Measurements from ENCODE around the gene ANGPTL7.

The ANGPTL7 gene

DNA sequence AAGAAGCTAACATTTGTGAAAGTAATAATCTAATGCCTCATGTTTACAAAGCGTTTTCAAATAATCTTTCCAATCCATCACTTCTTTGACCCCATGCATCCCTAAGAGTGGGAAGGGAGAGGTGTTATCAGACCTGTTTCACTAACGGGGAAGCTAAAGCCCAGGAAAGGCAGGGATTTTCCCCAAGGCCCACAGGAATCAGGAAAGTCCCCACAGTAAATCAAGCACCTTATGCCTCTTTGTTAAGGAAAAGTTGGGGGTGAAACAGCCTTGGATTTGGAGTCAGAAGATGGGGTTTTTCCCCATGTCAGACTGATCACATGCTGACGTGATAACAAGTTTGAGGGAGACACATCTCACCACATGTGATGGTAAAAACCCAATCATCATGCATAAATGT, 20.0 kb upstream of the ANGPTL7 start:
- no peak for TF ChIP-seq ZFX (IDR thresholded peaks at IDR 0.05)
- TF ChIP-seq, protein P1, sequence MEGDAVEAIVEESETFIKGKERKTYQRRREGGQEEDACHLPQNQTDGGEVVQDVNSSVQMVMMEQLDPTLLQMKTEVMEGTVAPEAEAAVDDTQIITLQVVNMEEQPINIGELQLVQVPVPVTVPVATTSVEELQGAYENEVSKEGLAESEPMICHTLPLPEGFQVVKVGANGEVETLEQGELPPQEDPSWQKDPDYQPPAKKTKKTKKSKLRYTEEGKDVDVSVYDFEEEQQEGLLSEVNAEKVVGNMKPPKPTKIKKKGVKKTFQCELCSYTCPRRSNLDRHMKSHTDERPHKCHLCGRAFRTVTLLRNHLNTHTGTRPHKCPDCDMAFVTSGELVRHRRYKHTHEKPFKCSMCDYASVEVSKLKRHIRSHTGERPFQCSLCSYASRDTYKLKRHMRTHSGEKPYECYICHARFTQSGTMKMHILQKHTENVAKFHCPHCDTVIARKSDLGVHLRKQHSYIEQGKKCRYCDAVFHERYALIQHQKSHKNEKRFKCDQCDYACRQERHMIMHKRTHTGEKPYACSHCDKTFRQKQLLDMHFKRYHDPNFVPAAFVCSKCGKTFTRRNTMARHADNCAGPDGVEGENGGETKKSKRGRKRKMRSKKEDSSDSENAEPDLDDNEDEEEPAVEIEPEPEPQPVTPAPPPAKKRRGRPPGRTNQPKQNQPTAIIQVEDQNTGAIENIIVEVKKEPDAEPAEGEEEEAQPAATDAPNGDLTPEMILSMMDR (conservative IDR thresholded peaks at IDR 0.05), result no peak

GRCh38 chr1:11170102-11170501, 19.1 kb upstream of the ANGPTL7 start:
- H3K27ac ChIP-seq, result peak overlapping the region; percentile 41; the same call in 1 of the 2 replicates
- TF ChIP-seq, protein P1 (conservative IDR thresholded peaks at IDR 0.05), result no peak
- TF ChIP-seq ZFX (IDR thresholded peaks at IDR 0.05), result no peak

More for the DNA sequence above, 20.0 kb upstream of the ANGPTL7 start:
- no peak overlapping the region for H3K27ac ChIP-seq

DNA sequence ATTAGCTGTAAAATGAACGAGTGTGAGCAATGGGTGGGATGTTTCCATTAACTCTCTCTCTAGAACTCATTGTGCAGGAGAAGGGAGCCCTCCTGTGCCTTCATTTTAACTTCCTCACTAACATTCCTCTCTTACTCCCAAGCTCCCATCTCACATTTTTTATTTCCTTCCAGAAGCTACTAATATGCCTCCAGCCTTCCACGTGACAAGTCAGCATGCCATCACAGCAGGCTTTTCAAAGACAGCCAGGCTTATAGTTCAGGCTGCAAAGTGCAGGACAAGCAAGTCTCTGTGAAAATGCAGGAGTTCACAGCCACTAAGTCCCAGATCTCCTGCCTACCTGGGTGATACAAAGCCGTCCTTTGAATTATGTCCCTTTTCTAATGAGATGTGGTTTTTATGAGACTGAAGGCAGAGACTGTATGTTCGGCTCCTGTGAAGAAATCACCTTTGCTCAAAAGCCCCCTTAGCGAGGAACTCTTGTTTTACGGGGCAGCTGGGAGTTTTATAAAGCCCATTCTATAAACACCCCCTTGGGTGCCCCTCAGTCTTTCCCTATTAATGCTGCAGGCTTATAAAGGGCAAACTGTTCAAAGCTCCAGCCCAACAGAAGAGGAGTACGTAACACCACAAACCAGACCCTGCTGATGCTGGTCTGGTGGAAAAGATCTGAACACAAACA, 14.8 kb upstream of the ANGPTL7 start:
- no peak for TF ChIP-seq ZFX (IDR thresholded peaks at IDR 0.05)
- TF ChIP-seq, protein P1 (conservative IDR thresholded peaks at IDR 0.05), result no peak
- no peak overlapping the region for H3K27ac ChIP-seq

- TF ChIP-seq ZFX (IDR thresholded peaks at IDR 0.05), result no peak
- TF ChIP-seq, protein P1 (conservative IDR thresholded peaks at IDR 0.05), result no peak
- no peak overlapping the region for H3K27ac ChIP-seq
Measured at GRCh38 chr1:11175461-11175860, 13.7 kb upstream of the ANGPTL7 start.

- H3K27ac ChIP-seq, result no peak overlapping the region
- TF ChIP-seq, protein P1 (conservative IDR thresholded peaks at IDR 0.05), result no peak
- TF ChIP-seq ZFX (IDR thresholded peaks at IDR 0.05), result no peak
Measured at GRCh38 chr1:11176081-11176706, 13.0 kb upstream of the ANGPTL7 start.

GRCh38 chr1:11178021-11179015, 10.8 kb upstream of the ANGPTL7 start:
- H3K27ac ChIP-seq, result no peak overlapping the region
- TF ChIP-seq, protein P1 (conservative IDR thresholded peaks at IDR 0.05), result no peak
- no peak for TF ChIP-seq ZFX (IDR thresholded peaks at IDR 0.05)

All from C4-2B (cell line).